ENCODE results near the gene TGIF1.

Gene TGIF1

DNA sequence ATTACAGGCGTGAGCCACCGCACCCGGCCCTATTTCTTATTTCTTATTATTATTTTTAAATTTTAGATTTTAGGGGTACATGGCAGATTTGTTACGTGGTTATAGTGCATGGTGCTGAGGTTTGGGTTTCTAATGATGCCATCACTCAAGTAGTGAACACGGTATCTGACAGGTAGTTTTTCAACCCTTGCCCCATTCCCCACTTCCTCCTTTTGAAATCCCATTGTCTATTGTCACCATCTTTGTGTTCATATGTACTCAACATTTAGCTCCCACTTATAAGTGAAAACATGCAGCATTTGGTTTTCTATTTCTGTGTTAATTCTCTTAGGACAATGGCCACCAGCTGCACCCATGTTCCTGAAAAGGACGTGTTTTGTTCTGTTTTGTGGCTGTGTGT, 39.5 kb downstream of the TGIF1 start:
- no peak for DNase-seq

DNA sequence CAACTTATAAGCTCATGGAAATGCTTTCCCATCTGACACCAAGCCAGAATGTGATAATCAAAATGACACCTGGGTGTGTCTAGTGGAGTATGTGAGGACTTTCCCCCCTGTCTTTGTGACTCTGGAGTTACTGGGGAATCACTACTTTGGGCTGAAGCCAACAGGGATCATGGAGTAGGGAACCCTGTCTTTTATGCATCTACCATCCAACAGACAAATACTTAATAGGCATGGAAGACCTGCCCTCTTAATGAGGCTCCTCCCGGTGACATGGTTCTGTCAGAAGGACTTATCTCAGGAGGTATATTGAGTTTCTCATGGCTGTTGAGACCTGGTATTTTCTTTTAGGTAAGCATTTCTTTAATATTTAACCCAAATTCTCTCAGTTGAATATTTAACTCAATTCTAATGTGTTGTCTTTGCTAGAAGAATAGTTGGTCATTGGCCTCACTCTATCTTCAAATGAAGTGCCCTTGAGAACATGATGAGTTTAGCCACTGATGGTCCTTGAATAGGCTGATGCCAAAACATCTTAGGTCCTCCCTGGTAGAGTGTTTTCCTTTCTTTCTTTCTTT, 42.1 kb downstream of the TGIF1 start:
- no peak for DNase-seq

DNA sequence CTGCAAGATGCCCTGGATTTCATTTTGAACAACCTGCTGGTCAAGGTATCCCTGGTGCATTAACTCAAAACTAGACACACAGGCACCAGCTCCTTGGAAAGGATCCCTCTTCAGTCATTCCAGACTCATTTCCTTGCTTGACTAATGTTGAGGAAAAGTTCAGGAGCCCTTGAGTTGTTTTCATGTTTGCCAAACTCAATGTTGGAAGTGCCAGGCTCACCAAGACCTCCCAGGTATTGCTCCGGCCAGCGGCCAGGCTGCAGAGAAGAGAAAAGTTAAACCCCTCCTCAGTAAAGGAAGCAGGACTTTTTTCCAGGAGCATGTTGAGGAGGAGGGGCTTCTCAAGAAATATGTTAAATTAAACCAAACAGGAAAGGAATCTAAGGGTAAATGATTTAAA, 42.7 kb downstream of the TGIF1 start:
- no peak for DNase-seq

DNA sequence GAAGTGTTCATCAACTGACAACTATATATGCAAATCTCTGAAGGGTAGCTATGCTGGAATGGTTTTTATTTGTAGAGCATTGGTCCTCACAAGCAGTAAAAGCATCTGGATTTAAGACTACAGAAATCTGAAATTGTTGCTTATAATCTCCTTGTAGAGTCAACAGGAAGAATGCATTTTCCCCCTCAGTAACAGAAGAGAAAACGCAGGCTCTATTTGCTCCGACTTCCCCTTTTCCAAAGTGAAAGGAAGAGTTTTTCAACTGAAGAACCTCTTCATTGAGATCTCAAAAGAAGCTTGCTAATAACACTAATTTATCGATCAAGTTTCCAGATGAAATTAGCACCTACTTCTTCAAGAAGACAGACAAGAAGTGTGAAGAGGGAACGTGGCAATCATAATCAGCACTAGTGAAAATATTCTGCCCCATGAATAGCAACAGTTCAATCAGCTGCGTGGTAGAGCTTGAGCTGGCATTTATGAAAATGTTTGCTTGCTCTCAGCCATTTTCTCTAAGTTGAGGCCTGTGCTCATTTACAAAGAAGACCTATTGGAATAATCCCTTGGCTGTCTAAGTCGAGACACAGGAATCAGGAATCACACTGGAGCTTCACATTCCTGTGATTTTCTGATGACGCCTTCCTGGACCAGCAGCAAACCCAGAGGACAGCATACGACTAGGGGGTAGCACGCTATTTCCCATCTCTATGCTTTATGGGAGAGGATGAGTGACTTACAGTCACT, 43.7 kb downstream of the TGIF1 start:
- no peak for DNase-seq

DNA sequence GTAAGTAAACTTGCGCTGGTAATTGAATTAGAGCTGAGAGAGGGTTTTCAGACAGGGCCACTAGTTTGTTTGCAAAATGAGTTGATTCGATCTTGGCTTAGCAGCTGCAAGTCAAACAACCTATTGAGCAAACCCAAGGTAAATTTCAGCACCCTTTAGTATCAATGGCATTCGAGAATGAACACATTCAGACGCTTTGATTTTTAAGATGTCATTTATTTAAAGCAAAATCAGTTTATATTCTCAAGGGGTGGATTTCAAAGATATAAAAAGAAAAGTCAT, 44.2 kb downstream of the TGIF1 start:
- no peak for DNase-seq

DNA sequence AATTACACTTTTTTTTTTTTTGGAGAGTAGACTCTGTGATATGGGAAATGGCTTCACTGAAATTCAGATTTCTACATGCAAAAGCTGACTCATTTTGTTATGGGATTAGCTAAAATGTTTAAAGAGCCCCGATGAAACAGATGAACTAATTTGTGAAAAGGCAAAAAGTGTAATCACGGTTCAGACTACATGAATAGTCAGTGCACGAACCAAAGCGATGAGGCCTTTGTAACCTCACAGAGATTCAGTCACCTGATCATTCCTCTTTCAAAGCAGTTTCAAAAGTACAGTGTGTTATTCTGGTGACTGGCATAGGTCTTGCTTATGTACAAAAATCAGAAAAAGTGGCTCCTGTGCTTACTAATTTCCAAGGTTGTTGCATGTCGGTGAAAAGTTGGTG, 44.6 kb downstream of the TGIF1 start:
- DNase-seq: no peak

DNA sequence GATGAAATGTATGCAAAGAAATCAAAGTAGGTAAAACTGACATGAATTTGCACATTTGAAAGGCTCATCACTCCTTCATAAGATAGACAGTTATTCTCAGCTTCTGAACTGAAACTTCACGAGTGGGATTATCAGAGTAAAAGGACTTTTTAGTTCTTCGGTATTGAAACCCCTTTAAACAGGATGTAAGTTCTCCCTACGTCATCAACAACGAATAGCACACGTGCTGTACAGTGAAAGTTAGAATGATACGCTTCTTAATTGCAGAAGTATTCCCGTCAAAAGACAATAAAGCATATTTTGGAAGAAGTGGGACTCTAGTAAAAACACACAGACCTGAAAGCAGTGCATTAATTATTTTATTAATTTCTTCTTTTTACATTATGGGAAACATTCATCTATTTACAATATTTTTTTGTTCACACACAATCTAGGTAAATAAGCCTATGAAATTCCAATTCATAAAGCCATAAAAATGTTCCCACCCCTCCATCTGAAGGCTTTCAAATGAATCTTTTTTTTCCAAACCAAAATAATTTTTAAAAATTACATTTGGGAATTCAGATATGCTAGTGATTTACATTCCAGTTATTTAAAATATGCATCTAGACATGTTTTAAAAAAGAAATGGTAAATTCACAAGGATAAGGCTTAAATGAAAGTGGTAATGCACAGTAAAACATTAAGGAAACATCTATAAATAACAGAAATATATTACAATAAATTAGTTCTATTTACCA, 45.9 kb downstream of the TGIF1 start:
- DNase-seq: no peak

DNA sequence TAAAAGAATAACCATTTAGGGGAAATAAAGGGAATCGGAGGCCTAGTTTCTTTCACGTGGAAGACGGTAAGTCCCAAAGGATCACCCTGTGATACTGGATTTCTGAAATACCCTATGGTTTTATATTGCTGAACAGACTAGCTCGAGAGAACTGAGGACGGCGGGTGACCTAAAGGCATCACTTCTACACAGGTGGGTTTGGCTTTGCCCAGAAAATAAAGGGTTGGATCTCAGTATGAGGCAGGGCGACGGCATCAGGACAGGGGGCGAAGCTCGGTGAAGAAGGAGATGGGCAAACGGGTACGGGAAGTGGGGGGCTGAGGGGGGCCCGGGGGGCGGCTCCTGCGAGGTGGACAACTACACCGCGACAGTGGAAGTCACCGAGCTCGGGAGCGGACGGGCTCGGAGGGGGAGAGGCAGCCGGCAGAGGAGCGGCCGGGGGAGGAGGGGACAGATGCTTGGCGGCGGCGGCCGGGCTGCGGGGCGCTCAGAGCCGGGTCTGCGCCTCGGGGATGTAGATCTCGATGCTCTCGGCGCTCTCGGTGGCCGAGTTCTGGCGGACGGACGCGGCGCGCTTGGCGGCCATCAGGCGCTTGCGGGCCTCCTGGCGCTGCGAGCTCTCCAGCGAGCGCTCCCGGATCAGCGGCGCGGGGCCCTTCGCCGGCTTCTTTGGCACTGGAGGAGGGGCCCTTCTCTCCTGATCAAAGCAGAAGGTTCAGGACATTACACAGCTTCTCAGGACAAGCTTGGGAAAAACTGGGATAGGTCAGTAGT, 48.9 kb downstream of the TGIF1 start:
- DNase-seq: peak; percentile 82

DNA sequence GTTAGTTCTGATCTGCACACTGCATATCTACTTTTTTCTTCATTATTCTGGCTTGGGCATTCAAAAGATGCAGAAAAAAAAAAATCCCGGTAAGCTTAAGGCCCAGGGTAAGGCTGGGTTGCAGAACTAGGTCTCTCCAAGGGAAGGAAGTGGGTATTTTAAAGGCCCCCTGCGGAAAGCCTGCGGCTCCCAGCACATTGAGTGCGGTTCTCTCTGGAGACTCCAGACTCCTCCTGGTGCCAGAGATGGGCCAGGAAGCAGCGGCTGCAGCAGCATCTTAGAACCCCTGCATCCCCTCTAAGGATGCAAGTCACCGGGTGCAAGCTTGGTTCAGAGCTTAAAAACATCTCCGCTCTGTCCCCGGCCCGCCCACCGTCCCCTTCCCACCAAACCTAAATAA, 49.5 kb downstream of the TGIF1 start:
- peak; percentile 67 for DNase-seq

DNA sequence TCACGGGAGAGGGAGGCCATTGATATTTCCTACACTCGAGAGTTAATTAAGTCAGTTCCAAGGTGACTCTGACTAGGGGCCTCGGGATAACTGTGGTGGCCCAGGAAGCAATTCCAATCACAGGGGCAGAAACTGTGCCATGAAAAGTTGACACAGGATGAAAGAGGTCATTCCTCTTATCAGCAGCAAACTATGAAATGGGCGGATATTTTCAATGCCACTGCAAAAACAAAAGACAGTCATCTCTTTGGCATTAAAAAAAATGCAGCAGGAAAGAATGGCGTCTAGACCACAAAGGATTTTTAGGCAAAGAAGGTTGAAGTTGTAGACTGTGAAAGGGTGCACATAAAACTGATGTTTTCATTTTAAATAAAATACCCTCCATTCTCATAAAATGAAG, 50.0 kb downstream of the TGIF1 start:
- DNase-seq: no peak

DNA sequence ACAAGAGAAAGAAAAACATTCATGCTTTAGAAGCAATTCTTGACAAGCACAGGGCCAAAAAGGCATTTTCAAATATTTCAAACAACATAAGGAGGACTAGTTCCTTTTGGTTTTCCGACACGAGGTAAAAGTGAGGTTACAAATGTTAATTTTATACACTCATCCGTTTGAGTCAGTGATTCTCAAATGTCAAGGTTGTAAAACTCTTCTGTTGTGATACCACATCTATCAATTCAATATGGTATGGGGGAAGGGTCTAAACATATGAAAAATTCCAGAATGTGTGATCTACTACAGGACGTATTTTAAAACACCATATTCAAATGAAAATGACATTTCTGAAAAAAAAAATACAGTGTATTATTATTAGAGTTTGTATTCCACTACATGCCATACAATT, 52.7 kb downstream of the TGIF1 start:
- no peak for DNase-seq

DNA sequence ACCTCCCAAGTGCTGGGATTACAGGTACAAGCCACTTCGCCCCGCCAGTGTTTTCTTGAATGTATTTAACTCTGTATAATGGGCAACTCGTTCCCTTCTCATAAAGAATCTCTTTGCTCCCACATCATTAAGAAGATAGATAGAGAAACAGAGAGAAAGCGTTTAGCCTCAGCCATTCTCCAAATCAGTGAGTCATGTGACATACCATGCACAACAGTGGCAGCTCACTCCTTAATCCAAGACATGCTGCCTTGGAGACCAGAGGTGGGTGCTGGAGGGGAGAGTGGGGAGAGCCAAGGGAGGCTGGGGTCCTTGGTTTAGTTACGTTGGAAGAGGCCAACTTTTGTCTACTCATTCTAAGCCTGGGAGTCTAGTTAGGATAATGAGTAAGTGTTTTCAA, 54.7 kb downstream of the TGIF1 start:
- no peak for DNase-seq

DNA sequence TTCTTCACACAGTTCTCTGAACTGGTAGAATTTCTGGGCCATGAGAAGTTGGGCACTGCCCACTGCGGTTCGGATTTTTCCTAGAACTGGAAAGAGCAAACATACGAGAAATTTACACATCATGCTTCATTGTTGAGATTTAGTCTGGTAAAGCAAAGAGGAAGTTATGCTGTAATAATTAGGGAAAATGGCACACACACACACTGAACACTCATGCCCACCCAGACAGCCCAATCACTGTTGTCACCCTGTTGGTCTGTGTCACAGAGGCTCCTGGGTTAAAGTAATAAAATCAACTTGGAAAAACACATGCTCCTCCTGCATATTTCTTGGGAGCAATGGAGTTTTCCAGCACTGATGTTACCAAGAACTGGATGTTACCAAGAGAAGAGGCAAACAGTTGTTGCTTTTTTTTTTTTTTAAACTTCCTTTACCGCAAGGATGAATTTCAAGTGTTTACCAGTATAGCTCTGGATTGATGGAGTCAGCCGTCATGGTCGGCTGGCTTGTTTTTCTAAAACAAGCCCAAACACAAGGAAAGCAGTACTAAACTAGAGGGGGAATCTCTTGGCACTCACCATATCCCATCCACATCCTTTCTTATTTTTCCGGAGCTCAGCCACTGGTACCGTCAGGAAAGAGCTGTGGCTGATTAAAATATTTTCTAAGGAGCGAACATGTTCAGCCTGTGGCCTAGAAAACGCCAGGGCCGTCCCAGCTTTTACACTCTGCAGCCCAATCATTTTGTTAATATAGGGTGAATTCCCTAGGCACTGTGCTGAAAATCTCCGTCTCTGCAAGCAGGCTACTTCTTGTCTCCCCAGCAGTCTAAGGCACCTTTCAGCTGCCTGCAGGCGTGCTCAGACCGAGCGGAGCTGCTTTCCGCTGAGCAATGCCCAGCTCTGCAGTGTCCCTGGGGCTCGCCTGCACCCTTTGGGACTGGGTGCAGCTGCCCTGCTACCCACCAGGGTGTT, 58.9 kb downstream of the TGIF1 start:
- peak; percentile 53 for DNase-seq
